ENCODE data around the gene PPP1R16B. TPM values are rescaled to one million over a fixed set of nuclear protein-coding genes. Genes with fewer than 3 reads are reported as not detected.

Gene PPP1R16B
- total RNA-seq, 1 experiment from 2014 or later: 0.02 TPM

DNA sequence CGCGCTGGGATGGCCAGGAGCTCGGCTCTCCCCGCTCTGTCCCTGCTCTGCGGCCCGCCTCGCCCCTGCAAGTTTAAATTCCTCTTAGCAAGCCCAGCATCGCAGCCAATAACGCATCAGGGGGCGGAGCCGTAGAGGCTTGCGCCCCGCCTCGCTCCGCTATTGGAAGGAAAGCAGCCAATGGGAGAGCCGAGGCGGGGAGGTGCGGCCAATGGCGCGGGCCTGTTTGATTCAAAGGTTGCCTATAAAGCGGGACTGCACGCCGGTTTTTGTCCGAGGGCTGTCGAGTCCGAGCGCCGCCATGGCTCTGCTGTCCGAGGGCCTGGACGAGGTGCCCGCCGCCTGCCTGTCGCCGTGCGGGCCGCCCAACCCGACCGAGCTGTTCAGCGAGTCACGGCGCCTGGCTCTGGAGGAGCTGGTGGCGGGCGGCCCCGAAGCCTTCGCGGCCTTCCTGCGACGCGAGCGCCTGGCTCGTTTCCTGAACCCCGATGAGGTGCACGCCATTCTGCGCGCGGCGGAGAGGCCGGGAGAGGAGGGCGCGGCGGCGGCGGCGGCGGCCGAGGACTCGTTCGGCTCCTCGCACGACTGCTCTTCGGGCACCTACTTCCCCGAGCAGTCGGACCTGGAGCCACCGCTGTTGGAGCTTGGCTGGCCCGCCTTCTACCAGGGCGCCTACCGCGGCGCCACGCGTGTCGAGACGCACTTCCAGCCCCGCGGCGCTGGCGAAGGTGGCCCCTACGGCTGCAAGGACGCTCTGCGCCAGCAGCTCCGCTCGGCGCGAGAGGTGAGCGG is 120.8 kb downstream of the PPP1R16B start, which contains the start of gene FAM83D:
TSS of gene FAM83D (plus strand) at position 276 of the 792 bp plus-strand sequence. CDS start at position 302, 26 bp downstream.
- peak; percentile 98 for DNase-seq (ENCODE audit: extremely low read depth, low read depth)

DNA sequence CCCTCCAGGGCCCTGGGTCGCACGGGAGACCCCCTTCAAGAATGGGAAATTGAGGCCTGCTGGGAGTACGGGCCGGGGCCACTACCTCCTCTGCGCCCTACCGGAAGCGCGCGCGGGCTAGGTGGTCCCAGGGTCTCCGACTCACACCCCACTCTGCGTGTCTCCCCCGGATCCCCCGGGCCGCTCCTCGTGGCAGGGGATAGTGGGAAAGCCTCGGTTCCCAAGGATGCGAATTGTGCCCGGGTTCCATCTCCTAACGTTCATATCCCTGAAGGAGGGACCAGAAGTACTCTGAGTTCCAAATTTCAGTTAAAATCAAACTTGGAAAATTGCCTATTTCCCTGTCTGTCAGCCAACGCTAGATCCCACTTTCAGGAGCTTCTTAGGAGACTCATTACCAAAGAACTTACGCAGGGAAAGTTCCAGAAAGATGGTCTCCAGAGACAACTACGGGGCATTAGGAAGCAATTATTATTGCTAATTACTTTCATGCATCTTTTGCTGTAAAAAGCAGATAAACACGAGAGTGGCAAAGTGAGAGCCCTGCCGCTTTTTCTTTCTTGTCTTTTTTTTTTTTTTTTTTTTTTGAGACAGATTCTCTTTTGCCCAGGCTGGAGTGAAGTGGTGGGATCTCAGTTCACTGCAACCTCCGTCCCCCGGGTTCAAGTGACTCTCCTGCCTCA is 121.6 kb downstream of the PPP1R16B start:
- DNase-seq (ENCODE audit: extremely low read depth, low read depth): no peak

DNA sequence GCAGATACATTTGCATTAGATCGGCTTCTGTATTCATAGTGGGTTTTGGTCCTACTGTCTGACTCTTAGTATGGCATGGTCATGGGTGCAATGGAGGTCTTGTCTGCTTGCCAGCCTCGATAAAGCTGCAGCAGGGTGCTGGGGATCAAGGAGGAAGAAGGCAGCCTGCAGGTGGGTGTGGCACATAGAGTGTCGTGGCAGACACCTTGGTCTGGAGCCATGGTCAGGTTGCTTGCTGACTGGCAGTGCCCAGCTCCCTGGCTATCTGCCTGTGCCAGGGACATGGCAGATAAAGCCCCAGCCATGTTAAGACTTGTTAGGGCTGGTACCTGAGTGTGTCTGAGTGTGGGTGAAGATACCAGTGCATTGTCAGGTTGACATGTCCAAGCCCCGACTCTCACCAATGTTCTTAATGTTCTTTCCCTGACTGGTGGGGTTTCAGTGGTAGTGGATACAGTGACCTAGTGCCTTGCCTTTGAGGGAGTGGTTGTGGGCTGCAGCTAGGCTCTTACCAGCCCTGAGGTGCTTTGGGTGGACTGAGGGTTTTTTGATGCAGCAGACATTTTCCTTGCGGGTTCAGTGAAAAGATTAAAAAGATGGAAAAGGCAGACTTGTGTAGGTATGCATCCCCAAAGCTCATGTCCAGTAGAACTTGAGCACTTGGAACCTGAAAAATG is 122.5 kb downstream of the PPP1R16B start:
- no peak for DNase-seq (ENCODE audit: extremely low read depth, low read depth)

DNA sequence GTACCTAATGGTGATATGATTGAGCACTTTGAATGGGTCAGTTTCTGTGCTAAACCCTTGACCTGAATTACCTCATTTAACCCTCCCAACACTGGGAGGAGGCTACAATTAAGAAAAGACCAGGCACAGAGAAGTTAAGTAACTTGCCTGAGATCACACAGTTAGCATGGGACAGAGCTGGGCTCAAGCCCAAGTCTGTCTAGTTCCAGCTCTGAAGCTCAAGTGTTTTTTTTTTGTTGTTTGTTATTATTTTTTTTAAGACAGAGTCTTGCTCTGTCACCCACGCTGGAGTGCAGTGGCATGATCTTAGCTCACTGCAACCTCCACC is 124.7 kb downstream of the PPP1R16B start:
- DNase-seq (ENCODE audit: extremely low read depth, low read depth): no peak

DNA sequence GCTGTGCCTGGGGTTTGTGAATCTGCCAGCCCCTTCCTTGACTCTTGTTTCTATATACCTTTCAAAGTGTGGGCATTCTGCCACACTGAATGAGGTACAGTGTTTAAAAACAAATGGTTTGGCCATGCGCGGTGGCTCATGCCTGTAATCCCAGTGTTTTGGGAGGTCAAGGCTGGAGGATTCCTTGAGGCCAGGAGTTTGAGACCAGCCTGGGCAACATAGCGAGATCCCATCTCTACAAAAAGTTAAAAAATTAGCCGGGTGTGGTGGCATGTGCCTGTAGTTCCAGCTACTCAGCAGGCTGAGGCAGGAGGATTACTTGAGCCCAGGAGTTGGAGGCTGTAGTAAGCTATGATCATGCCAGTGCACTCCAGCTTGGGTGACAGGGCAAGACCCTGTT is 126.5 kb downstream of the PPP1R16B start:
- DNase-seq (ENCODE audit: extremely low read depth, low read depth): no peak

DNA sequence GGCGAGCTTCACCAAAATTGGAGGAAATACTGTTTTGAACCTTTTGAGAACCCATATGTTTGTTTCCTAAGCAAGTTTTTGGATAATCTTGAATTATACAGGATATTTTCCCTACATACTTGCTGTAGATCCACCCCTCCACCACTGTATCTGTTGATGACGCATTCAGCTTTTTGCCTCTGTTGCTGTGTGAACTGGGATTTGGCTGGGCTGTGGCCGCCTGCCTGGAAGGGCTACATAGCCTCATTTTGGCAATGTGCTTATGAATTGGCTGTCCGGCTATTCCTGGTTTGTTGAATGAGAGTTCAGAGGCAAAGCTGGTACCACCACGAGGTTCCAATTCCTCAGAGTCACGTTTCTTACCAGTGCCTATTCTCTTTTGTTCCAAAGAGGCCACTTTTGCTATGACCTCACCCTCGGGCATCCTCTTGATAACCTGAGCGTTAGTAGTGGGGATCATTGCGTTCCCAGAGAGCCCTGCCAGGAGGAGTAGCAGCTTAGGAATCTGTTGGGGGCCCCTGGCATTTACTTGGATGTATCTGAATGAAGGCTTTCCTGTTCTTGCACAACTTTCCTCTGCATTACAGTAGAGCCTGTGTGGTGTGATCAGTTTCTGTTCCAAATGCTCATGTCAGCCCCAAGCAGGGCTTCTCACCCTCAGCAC is 127.1 kb downstream of the PPP1R16B start:
- no peak for DNase-seq (ENCODE audit: extremely low read depth, low read depth)

DNA sequence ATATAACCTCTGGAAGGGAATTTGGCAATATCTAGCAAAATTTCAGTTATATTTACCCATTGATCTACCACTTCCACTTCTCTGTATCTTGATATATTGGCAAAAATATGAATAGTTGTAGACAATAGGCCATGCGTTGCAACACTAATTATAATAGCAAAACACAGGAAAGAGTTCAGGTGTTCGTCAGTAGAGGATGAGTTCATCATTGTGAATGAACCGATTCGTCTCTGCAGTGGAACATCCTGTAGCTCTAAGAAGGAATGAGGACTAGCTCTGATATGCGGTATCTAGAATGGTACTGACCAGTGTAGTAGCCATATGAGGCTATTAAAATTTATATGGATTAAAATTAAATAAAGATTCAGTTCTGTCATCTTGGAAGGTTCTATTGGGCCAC is 129.0 kb downstream of the PPP1R16B start:
- no peak for DNase-seq (ENCODE audit: extremely low read depth, low read depth)

DNA sequence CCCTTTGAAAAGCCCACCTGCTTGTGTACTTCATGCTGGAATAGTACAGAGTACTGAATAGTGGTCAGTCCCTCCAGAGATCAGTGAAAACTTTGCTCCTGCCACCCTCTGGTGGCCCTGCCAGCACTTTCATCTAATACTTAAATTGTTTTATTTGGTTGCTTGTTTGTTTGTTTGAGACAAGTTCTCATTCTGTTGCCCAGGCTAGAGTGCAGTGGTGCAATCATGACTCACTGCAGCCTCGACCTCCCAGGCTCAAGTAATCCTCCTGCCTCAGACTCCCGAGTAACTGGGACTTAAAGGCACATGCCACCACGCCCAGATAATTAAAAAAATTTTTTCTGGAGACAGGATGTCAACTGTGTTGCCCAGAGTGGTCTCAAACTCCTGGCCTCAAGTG is 129.8 kb downstream of the PPP1R16B start:
- DNase-seq (ENCODE audit: extremely low read depth, low read depth): peak; percentile 39

DNA sequence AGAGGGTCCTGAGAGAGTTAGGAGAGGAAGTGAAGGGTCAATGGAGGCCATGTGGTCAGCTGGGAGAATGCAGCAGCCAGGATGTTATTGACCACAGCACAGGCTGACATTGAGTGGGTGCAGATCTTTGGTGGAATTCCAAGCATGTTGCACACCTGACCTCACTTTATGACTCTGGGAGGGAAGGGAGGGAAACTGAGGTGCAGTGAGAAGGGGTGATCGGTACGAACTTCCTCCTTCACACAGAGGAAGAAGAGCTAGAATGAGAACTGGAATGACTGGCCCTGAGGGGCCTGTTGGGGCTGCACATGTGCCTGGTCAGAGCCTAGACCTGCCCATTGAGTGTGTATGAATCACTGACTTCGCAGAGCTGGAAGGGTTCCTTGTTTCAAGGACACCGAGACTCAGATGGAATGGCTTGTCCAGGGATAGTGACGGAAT is 130.5 kb downstream of the PPP1R16B start:
- DNase-seq (ENCODE audit: extremely low read depth, low read depth): no peak

DNA sequence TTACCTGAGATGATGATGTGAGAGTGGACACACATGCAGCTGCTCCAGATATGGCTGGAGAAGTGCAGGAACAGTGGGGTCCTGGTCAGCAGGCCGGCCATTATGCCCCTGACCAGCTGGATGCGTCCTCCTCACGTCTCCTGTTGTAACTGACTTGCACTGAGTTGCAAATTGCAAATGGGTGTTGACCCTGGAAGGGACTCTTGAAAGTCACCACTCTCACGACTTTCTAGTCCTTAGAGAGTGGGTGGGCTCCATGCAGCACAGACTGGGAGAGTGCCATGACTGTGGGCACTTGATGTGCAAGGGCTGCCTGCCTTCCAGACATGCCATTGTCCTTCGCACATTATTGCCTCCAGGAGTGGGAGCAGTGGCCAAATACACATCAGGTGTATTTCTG is 131.5 kb downstream of the PPP1R16B start:
- DNase-seq (ENCODE audit: extremely low read depth, low read depth): no peak

DNA sequence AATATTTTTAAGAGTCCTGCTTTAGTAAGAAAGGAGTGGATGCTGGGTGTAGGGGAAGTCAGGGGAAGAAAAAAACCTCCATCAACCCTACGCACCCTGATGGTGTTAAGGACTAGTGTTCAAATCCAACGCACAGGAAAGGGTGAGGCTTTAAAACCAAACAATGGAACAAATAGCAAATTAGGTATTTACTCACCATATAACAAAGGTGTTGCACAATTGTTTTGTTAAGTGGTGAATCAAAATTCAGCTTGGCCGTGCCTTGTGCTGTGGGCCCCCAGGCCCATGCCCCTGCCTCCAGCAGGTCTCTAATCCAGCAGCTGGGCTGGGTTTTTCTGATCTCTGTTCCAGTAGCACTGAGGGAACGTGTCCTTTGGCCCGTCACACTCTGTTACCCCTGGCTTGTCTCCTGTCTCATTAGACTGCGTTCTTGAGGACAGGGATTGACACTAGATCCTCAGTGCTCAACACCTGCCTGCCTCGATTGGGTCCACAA is 132.5 kb downstream of the PPP1R16B start:
- DNase-seq (ENCODE audit: extremely low read depth, low read depth): no peak

- no peak for DNase-seq (ENCODE audit: extremely low read depth, low read depth)
Observed at GRCh38 chr20:38939686-38940085, 134.2 kb downstream of the PPP1R16B start.

DNA sequence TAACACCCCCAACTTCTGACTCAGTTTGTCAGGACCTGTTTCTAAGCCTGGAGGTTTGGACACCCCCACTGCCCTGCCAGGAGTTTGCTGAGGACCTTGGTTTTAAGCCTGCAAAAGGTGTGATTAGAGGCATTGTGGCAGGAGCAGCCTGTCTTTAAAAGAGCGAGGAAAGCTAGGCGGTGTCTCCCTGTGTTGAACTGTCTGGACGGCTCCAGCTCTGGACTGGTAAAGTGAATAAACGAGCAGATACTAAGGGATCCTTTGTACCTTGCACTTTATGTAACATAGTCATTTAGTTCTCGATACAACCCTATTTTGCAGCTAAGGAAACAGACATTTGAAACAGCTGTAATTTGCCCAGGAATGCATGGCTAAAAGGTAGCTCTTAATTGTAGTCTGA is 135.1 kb downstream of the PPP1R16B start:
- DNase-seq (ENCODE audit: extremely low read depth, low read depth): no peak

- no peak for DNase-seq (ENCODE audit: extremely low read depth, low read depth)
Observed at GRCh38 chr20:38941726-38942389, 136.4 kb downstream of the PPP1R16B start.

DNA sequence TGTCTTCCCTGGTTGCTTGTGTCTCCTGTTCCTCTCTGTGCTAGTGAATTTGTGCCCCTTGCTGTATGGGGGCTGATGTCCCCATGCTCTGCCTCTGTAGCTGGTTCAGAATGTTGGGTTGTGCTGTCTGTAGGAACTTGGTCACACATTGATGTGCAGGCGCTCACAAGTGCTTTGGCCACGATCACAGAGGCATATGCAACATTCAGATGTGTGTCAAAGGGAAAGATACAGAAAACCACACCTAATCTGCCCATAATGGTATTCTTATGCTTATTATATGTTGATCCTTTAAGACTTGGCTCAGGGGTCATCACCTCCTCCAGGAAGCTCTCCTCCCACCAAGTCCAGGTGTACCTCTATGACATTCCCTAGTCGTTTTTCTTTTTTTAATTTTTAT is 139.5 kb downstream of the PPP1R16B start:
- DNase-seq (ENCODE audit: extremely low read depth, low read depth): no peak

GRCh38 chr20:38946836-38947235 is 141.3 kb downstream of the PPP1R16B start:
- DNase-seq (ENCODE audit: extremely low read depth, low read depth): no peak

GRCh38 chr20:38947931-38948362 is 142.4 kb downstream of the PPP1R16B start:
- DNase-seq (ENCODE audit: extremely low read depth, low read depth): no peak

GRCh38 chr20:38950254-38950653 is 144.8 kb downstream of the PPP1R16B start:
- DNase-seq (ENCODE audit: extremely low read depth, low read depth): no peak

DNA sequence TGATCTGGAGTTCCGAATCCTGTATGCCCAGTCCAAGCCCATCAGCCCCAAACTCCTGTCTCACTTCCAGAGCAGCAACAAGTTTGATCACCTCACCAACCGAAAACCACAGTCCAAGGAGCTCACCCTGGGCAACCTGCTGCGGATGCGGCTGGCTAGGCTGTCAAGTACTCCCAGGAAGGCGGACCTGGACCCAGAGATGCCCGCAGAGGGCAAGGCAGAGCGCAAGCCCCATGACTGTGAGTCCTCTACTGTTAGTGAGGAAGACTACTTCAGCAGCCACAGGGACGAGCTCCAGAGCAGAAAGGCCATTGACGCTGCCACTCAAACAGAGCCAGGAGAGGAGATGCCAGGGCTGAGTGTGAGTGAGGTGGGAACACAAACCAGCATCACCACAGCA is 146.1 kb downstream of the PPP1R16B start:
- DNase-seq (ENCODE audit: extremely low read depth, low read depth): no peak

DNA sequence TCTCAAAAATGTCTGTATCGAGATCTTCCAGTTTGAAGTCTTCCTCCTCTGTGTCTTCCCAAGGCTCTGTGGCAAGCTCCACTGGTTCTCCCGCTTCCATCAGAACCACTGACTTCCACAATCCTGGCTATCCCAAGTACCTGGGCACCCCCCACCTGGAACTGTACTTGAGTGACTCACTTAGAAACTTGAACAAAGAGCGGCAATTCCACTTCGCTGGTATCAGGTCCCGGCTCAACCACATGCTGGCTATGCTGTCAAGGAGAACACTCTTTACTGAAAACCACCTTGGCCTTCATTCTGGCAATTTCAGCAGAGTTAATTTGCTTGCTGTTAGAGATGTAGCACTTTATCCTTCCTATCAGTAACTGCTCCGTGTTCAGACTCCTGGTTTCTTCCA is 146.7 kb downstream of the PPP1R16B start:
- DNase-seq (ENCODE audit: extremely low read depth, low read depth): no peak
